GM19238 (cell line): ENCODE results near the gene RAB27B.
"Not testable (repeated sequence)": the region's sequence is repeated elsewhere in the genome, so short reads cannot be mapped to it uniquely, and the experiment has no call there.

ENCODE experiments used
- DNase-seq: peaks from one replicate; pipeline ENCODE4 v3.0.0; 2011; ENCODE audit warnings: low spot score; ENCODE audit not compliant: insufficient read length

Gene RAB27B

DNA sequence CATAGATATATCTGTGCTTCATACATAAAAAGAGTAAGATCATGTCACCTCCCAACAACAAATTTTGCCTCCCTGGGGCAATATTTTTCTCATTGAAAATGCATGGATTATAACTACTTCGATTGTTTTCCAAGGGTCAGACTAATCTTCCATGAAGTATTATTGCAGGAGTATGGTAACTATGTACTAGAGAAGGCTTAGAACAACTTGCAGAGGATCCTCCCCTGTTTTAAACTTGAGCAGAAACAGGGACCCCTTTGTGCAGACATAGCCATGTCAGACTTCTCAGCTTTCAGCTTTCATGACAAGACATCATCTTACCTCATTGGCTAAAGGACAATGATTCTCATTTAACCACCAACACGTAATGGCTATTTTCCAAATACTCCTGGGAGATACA is 13.2 kb upstream of the RAB27B start:
- no peak for DNase-seq

DNA sequence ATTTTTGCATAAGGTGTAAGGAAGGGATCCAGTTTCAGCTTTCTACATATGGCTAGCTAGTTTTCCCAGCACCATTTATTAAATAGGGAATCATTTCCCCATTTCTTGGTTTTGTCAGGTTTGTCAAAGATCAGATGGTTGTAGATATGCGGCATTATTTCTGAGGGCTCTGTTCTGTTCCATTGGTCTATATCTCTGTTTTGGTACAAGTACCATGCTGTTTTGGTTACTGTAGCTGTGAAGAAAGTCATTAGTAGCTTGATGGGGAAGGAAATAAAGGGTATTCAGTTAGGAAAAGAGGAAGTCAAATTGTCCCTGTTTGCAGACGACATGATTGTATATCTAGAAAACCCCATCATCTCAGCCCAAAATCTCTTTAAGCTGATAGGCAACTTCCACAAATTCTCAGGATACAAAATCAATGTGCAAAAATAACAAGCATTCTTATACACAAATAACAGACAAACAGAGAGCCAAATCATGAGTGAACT is 7.4 kb upstream of the RAB27B start:
- DNase-seq, result not testable (repeated sequence)

DNA sequence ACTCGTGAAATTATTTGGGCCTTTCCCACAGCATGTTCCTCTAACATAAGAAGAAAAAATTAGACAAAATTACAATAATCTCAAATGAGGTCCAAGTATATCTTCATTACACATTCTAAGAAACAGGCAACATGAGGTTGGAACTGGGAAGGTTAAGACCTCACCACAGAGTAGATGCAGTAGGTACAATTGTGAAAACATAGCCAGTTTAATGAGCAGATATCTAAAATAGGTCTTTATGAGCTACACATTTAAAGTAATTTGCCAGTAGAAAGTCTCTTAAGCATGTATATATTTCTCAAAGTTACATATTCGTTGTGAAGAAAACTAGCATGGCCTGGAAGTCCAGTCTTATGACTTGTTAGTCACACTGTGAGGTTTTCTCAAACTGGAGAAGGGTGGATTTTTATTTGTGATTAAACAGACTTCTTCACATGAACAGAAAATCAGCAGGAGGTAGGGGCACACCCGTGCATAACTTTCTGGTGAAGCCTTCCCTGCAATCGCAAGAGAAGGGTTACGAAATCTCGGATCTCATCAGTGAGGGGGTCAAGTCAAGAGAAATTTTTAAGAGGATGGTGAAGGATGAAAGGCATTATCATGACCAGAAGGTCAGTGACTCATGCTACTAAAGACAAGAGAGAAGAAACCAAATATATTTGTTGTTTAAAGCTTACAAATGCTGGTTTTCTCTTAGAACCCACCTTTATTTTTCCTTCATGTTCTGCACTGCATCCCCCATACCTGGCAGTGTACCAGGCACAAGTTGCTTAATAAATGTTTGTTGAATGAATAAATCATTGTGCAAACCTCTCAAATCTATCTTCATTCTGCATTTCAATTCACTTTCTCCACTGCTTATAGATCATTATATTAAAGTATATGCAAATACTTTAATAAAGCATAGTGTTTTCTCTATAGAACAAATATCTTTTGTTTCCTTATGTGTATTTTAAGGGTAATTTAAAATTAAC is 5.1 kb upstream of the RAB27B start:
- no peak for DNase-seq

DNA sequence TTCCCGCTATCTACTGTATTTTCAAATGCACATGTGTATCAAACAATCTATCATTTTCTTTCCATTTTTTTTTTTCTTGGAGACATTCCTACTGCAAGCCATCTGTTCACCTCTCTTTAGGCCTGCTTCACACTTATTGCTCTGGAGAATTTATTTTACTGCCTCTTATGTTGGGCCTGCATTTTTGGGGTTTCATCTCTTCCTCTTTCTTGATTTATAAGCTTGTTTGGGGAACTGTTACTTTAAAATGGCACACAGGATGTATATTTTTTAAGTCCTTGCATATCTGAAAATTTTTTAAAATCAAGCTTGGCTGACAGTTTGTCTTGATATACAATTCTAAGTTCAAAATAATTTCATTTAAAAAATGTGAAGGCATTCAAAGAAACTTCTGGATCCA is 3.5 kb upstream of the RAB27B start:
- DNase-seq, result no peak

DNA sequence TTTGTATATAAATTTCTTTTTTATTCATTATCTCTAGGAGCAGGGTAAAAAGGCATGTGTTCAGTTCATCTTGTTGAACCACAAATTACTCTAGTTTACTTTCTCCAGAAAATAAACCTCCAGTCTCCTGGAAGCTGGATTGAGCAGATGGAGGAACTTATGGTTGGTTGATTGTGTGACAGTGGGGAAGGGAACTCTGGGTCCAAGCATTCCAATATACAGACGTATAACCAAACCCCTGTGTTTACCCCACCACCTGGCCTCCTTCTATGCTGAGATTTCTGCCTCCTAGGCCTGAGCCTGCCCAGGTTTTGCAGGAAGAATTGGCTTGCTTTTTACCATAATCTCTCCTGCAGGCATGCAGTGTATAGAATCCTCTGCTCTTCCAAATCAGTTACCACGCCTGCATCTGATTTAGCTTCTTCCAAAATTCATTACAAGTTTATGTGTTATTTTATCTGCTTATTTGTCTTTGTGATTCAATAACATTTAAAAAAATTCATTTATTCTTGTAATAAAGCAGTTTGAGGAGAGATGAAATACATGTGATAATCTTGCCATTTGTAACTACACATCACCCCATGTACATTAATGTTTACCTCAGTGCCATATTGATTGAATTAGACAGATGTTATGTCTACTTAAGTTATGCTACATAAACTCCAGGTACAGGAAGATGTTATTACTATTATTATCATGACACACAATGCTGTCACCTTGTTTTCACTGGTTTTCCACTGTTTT is 2.5 kb upstream of the RAB27B start:
- no peak for DNase-seq

DNA sequence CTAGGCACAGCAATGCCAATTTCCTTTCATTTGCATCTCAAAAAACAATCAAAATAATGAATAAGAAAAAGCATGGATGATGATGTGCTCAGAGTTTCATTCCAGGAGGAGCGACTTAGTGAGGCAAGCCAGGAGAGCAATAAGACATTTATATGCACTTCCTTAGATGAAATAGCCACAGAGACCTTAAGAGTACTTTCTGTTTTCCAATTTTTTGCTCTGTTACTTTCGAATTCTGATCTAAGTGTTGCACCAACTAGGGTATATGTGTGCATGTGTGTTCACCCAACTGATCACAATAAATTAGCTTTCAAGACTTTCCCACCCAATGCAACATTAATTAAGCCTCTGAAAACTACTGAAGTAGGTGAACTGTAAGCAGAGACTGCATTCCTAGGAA is 709 bp downstream of the RAB27B start:
- DNase-seq, result no peak

DNA sequence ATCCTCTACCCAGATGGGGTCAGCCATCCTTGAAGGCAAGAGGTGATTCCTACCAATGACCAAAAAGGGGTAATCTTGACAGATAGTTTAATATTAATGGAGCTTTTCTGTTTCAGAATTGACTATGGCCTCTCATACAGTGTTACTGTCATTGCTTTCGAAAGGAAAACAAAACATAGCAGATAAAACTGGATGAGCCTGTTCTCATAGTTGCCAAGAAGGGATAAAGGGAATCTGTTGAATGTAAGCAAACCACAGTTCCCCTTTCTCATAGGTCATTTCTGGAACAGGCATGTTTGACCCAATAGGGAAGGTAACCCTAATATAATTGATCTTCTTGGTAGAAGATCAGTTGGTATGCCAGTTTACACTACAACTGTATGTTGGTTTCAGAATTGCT is 1.6 kb downstream of the RAB27B start:
- DNase-seq, result no peak

DNA sequence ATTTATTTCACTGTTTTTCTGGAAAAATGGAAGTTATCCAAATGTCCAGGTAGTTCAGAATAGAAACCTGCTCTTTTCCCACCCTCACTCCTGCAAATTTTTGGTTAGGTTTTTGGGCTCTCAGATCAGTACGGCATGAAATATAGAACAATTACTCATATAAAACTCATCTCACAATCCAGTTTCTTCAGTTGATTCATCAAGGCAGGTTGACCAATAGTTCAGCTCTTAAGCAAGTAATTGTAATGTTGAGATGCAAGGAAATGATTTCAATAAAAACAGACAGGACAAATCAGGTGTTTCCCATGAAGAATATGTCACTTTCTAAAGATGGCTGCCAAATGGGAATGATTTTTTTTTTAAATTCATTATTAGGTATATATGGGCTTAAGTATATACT is 2.0 kb downstream of the RAB27B start:
- DNase-seq, result no peak

DNA sequence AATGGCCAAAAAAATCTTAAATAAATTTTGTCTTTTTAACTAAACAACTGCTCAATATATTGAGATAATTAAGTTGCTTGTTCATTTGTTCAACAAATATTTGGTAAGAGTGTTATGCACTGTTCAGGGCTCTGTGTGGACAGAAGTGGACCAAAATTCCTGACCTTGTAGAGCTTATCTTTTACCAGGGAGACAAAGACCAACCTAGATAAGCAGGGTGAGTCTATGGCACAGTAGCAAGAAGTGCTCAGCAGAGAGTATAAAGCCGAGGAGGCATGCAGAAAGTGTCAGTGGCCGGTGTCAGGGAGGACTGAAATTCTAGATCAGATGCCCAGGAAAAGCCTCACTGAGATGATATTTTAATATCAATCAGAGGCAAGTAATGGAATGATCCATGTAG is 2.6 kb downstream of the RAB27B start:
- DNase-seq, result no peak

DNA sequence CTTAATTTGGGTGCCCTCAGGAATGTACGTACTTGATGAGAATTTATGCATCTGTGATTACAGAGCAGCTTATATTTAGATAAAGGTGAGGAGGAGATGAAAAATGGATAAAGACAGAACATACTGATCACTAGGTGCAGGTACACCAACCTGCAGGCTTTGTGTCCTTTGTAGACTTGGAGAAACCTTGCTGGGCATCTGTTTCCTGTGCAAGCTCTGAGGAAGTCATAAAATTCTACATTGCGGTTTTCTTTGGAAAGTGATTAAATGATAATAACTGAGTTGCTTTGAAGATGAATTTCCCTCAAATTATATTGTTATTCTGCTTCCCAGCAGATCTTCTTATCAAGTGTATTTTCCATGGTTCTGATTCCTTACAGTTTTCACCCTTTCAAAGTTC is 7.7 kb downstream of the RAB27B start:
- DNase-seq, result no peak

DNA sequence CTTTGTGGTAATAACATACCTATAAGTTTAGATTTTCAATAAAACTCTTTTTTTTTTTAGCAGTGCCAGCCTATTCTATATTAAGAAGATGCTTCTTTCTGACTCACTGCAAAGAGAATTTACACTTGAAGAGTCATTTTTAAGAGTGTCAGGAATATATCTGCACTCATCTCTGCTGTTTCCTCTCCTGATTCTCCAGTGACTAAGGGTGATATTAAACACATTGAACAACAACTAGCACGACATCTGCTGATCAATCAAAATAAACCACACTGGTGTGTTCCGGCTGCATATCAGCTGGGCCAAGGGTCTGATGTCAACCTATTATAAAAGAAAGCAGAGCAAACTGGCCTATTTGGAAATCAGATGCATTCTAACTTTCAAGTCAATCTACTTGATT is 15.0 kb downstream of the RAB27B start:
- no peak for DNase-seq

DNA sequence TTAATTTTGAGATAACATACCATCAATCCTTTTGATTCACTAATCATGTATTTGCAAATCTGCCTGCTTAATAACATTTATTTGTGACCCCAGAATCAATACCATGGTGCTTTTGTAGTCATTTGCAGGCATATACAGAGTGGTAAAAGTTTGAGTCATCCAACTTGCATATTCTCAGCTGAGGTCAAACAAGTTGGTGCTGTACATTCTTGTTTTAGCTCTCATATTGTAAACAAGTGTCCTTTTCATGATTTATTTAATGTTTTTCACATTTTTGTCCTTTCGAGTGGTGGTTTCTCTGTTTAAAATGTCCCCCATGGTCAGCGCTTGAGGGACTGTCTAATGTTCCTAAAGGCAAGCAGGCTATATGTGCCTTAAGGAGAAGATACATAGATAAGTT is 17.5 kb downstream of the RAB27B start:
- no peak for DNase-seq

DNA sequence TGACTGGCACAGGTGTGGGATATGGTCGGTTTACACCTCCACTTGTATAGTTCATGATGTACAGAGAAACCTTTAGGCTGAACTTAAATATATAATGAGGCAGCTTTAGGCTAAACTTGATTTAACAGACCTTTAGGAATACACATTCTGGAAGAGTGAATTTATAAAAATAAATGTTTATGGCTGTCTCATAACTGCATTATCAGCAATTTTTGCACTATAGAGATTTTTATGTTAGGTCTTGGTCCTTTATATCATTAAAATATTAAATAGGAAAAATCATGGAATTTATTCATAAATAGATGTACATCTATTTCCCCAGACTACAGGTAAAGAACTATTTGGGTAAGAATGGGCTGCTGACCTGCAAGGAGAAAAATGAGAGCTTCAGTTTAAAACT is 19.8 kb downstream of the RAB27B start:
- DNase-seq, result no peak

DNA sequence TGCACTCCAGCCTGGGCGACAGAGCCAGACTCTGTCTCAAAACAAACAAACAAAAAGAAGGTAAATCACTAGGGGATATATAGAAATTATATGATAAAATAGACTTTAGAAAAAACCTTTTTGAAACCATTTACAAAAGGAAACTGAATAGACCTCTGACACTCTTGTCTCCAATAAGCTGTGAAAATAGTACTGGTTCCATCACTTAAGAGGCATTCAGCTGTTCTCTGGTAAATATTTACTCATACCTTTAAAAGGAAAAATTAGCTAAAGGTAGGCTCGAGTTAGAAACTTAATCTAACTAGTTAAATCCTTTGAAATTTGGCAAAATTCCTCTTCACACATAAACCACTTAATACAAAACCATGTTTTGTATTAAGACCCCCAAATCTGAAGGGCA is 21.4 kb downstream of the RAB27B start:
- DNase-seq, result no peak

DNA sequence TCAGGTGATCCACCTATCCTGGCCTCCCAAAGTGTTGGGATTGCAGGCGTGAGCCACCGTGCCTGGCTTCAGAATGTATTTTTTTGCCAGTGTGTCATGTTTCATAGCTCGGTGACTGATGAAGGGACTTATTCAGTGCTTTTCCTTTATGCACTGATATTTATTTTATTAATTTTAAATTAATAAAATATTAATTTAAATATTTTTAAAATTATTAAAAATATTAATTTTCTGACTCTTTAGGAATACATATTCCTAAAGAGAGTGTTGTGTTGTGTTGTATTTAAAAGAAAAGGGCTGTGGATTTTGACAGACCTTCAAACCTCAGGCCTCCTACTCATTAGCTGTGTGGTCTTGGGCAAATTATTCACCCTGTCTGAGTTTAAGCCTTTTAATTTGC is 22.3 kb downstream of the RAB27B start:
- DNase-seq, result no peak

DNA sequence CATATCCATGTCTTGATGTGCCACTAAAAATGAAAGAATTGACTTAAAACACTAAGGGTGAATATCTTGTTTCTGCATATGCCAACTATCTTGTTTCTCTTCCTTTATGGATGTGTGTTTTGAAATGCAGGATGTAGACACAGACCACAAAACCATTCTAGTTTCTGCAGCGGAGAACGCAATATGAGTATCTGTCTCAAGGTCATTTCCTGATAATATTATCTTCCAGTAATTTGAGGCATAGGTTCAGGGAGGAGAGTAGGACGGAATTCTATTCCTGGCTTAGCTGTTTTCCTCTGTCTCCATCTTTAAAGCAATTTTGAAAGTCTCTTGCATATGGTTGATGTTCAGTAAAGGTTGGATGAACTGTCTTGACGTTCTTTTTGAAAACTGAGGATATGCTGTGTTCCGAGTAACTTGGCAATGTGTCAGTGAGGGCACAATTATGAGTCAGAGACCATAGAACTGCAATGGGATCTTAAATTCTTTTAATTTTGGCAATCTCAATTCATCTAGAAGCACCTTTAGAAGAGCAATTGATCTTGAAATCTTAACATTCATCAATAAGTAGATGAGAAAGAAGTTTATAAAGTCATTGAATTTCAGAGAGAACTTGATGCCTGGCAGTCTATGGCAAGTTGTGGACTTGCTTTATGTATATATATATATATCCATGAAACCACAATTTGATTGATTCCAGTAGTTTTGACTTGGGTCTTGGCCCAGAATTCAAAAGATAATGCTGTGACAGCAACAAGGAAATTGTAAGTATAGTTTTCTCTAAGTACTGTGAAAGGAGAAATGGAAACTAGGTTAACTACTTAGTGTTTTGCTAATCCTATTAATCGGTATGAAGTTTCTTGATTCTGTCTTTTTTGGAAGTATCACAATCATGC is 24.8 kb downstream of the RAB27B start:
- DNase-seq, result no peak

DNA sequence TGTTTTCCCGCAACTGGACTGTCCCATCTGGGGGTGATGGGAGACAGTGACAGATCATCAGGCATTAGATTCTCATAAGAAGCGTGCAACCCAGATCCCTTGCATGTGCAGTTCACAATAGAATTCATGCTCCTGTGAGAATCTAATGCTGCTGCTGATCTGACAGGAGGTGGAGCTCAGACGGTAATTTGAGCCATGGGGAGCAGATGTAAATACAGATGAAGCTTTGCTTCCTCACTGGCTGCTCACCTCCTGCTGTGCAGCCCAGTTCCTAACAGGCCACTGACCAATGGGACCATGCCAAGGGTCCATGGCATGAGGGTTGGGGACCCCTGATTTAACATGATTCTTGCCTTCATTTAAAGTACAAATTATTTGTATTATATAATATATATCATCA is 26.8 kb downstream of the RAB27B start:
- not testable (repeated sequence) for DNase-seq

DNA sequence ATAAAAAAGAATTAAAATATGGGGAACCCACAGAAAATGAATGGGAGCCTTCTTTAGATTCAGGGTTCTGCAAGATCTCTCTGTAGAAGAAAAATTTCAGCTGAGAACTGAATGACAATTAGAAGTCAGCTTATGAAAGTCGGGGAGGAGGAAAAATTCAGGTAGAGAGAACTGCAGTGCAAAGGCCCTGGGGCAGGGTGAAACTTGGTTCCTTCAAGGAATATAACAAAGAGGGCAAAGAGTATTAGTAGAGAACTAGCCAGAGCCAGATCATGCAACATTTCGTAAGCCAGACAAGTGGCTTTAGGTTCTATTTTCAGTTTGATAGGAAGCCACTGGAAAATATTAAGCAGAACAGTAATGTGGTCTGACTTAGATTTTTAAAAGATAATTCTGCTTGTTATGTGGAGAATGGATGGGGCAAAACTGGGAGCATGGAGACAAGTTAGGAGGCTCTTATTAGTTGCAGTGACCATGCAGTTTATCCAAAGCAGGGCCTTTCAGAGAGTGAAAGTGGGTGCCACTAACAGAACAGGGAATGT is 27.9 kb downstream of the RAB27B start:
- no peak for DNase-seq

DNA sequence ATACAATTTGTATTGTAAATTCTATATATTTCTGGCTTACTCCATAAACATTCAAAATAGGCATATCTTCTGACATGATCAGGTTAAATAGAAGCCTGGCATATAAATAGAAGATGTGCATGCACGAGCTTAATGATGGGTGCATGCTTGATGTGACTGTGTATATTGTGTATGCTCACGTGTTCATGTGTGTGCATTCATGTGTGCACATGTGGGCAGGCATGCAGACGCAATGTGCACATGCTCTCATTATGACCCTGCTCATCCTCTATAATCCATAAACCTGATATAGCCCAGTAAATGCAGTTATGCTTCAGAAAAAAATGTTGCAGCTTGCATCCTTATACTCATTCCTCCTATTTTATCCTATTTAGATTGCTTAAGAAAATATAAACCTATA is 29.2 kb downstream of the RAB27B start:
- no peak for DNase-seq

DNA sequence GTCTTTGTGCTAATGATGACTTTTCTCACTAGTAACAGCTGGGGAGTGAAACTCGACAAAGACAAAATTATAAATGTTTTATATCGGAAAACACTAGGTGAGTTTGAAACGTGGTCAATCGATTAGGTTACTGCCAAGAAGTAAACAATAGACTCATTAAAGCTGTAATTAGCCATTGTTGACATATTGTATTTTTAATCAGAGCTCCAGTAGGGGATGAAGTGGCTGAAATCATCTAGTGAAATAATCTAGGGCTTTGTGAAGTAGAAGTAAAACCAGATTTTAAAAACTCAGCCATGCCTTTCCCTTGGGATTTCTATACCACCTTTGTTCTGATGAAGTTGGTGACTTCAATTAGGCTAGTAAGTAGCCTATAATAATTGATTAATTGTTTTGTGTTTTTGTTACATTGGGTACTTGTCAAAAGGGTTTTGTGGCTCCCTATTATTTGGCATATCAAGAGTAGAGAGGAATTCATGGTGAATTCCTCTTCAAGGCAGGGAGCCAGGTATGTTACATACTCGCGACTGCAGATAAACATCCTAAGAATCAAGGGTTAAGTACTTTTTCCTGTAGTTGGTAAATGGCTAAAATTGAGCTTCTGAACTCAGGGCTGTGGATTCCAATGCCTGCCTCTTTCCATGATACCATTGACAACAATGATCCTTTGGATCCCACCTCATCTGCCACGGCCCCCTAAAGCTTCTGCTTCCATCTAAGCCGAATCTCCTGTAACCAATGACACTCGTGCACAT is 31.6 kb downstream of the RAB27B start:
- no peak for DNase-seq
